Erythroblast (primary cell): Measurements from ENCODE around the gene EPHB1.

ENCODE experiments used
- GATA1 ChIP-seq: IDR thresholded peaks from 2 replicates; pipeline ENCODE4 v1.6.1; 2011; ENCODE audit warnings: low read depth, mild to moderate bottlenecking, control low read depth, low read length, moderate library complexity
- POLR2A ChIP-seq: IDR thresholded peaks from 2 replicates; pipeline ENCODE4 v1.6.1; 2011; ENCODE audit warnings: mild to moderate bottlenecking, low read length

- TF ChIP-seq POLR2A: no peak
- TF ChIP-seq GATA1: no peak
Measured at GRCh38 chr3:134749802-134750553, 45.1 kb upstream of the EPHB1 start.
